CD4-positive, alpha-beta T cell treated with Interleukin-12 subunit alpha and Interleukin-12 subunit beta, for 1 hour (primary cell): Measurements from ENCODE around the gene MKI67.
"Not testable (repeated sequence)": the region's sequence is repeated elsewhere in the genome, so short reads cannot be mapped to it uniquely, and the experiment has no call there.

ENCODE experiments used
- DNase-seq: peaks from one replicate; pipeline ENCODE4 v3.0.0-alpha.2; 2020

Gene MKI67

DNA sequence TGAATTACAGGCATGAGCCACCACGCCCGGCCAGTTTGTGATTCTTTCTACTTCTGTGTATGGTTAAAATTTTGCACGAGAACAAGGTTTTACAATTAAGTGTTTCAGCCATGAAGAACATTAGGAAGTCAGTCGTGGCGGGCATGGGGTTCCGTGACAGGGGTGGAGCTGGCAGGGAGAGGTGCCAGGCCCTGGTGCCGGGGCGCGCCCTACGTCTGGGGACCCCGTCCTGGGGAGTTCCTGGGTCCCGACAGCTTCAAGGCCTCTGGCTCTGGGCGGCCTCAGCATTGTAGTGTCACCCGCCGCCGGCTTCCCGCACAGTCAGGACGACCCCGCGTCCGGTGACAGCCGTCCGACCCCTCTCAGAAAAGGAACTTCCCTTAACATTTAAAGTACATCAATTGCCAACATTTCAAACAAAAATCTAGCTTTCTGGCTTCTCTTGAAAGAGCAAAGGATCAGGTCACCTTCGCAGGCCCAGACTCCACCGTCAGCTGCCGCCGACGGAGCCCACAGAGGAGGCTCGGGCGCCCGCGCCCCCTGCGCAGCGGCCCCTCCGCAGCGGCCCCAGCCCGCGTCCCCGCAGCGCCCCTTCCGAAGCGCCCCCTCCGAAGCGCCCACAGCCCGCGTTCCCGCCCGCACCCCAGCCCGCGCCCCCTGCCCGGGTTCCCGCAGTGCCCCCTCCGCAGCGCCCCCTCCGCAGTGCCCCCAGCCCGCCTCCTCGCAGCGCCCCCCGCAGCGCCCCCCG lies 23.2 kb upstream of the MKI67 start:
- no peak for DNase-seq

DNA sequence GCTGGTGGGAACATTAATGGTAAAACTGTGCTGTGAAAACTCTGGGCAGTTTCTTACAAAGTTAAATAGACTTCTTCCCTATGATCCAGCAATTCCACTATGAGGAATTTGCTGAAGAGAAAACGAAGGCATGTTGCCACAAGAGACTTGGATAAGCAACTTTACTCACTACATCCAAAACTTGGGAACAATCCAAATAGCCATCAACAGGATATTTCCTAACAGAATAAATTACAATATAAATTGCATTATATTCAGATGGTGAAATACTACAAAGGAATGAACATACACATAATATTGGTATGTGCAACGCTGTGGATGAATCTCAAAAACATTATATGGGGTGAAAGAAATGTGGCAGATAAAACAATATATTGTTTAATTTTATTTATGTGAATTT lies 21.4 kb upstream of the MKI67 start:
- DNase-seq = no peak

DNA sequence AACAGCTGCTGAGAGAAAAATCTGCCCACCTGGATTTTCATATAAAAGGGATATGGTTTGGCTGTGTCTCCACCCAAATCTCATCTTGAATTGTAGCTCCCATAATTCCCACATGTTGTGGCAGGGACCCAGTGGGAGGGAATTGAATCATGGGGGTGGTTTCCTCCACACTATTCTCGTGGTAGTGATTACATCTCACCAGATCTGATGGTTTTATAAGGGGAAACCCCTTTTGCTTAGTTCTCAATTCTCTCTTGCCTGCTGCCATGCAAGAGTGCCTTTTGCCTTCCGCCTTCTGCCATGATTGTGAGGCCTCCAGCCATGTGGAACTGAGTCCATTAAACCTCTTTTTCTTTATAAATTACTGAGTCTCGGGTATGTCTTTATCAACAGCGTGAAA lies 20.8 kb upstream of the MKI67 start:
- DNase-seq = no peak

DNA sequence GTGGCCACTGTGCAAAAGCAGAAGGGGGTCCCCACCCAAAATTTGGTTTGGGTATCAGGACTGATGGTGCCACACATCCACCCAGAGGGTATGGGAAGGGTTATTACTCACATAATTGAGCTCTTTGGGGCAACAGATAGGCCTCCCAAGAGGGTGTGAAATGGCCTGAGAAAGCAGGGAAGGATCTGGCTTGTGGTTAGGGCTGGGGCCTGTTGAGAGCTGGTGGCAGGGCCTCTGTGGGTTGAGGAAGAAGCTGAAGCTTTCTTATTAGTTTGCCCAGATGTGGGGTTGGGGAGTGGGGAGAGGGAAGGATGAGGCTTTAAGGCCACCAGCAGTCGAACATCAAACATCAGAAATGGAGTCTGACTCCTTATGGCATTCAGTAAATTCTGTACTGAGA lies 18.3 kb upstream of the MKI67 start:
- DNase-seq = no peak

DNA sequence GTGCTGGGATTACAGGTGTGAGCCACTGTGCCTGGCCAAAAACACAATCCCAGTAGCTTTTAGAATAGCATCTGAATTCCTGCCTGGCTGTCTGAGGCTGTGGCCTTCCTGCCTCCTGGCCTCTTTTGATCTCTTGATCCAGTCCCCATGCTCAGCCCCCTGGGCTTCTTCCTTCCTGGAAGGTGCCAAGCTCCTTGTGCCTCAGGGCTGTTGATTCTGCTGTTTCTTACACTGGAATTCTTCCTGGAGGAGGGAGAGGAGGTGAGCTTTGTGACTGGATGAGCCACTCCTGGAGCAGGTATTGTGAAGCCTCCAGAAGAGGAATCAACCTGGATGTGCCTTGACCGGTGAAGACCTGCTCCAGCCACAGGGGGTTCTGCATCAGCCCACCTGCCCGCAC lies 17.3 kb upstream of the MKI67 start:
- DNase-seq = no peak

DNA sequence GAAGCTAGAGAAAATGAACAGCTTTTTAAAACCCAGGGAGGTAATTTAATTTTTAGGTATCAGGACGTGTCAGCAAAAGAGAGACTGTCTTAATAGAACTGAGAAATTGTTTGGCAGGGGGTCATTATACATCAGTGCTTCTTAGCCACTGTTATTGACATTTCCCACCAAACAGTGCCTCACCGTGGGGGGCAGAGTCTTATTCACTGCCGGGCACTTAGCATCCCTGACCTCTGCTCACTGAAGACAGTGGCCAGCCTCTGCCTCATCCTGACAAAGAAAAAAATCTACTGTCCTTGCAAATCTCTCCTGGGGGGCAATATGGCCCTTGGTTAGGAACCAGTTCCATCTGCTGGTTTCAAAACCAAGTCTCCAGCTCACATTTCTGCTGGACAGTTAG lies 14.2 kb upstream of the MKI67 start:
- DNase-seq = no peak

DNA sequence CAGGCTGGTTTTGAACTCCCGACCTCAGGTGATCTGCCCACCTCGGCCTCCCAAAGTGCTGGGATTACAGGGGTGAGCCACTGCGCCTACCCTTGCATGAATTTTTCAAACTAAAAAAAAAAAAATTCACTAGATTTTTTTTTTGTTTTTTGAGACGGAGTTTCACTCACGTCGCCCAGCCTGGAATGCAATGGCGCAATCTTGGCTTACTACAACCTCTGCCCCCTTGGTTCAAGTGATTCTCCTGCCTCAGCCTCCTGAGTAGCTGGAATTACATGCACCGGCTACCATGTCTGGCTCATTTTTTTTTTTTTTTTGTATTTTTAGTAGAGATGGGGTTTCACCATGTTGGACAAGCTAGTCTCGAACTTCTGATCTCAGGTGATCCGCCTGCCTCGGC lies 12.2 kb upstream of the MKI67 start:
- not testable (repeated sequence) for DNase-seq

DNA sequence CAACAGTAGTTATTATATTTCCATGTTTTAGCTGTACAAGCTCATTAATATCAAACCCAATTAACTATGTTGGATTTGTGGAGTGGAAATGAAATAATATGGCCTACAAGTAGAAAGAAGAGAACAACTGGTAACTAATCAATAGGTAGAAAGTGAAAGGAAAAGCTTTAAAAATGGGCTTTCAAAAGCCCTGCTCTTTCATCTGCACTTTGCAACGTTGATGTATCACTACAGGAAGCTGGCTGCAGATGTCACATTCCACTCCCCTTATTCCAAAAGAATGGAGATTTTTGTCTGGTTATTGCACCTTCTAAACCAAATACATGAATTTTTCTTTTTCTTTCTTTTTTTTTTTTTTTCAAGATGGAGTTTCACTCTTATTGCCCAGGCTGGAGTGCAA lies 11.7 kb upstream of the MKI67 start:
- DNase-seq = no peak

DNA sequence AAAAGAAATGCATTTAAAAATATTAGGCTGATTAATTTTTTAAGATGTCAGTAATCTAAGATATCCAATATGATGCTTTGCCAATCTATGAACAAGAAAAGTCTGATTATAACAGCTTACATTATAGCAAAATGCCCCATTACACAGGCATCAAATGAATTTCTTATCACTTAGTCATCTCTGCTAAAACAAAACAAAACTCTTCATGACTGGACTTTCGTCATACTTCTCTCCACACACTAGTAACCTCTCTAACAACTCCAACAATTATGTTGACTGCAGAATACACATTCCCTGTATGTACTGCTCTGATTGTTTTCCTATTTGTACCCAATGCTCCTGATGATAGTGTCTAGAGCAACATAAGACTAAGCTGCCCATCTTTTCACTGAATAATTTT lies 3.8 kb upstream of the MKI67 start:
- DNase-seq = no peak

DNA sequence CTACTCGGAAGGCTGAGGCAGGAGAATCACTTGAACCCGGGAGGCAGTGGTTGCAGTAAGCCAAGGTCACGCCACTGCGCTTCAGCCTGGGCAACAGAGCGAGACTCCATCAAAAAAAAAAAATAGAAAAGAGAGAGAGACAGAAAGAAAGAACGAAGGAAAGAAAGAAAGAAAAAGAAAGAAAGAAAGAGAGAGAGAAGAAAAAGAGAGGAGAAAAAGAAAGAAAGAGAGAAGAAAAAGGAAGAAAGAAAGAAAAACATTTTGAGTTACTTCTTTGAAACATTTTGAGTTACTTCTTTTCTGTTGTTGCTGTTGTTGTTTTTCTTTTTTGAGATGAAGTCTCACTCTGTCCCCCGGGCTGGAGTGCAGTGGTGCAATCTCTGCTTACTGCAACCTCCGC lies 2.4 kb upstream of the MKI67 start:
- DNase-seq = no peak

DNA sequence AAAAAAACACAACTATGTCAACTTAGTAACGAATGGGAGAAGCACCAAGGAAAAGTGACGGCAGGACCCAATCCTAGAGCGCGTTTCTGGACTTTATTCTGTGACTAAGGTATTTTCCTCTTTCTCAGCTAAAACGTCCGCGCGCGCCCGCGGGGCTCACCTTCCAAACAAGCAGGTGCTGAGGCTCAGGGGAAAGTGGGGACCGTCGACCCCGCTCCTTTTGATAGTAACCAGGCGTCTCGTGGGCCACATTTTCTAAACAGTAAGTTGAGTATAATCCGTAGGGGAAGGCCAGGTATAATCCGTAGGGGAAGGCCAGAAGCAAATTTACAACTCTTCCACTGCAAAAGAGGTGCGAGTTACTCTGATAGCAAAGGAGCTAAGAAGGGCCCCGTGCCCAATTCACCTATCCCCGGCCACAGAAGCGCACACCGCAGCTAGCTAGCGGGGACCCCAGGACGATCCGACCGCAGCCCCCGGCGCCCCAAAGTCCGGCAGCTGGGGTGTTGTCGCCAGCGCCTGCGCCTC lies 743 bp downstream of the MKI67 start:
- no peak for DNase-seq

DNA sequence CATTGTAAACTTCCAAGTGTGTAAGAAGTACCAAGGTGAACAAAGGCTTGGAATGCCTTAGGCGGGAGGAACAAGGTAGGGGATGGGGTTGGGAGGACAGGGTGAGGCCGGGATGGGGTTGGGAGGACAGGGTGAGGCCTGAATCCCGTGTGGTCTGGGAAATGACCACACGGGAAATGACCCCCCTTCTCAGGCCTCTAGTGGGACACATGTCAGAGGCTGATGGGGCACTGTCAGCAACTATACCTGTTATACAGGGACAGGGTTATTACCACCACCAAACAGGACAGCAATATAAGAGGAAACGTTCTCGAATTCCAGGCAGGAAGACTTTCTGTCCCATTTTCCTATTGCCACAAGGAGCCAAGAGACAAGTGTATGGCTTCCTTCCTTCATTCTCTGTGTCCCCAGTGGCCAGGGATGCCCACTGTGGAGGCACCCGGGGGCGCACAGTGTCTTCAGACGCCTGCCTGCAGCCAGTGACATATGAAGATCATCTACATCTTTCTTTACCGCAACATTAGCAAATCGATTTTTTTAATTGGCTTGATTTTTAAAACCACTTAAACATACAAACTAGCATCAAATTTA lies 1.3 kb downstream of the MKI67 start:
- DNase-seq = no peak

DNA sequence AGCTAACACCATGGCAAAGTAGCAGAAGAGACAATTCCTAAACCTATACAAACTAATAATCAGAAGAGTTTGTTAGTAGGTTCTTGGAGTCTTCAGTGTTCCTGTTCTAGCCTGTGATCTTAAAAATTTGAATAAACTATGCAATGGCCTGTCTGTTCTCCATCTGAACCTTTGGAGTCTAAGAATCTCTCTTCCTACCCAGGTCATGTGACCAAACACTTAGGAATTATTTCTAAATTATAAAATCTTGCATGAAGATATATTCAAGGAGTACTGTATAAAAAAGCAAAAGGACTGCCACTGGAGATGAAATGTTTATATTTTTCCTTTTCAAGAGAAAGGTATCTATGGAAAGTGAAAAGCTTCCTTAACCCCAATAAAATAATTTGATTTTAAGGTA lies 2.4 kb downstream of the MKI67 start:
- no peak for DNase-seq

DNA sequence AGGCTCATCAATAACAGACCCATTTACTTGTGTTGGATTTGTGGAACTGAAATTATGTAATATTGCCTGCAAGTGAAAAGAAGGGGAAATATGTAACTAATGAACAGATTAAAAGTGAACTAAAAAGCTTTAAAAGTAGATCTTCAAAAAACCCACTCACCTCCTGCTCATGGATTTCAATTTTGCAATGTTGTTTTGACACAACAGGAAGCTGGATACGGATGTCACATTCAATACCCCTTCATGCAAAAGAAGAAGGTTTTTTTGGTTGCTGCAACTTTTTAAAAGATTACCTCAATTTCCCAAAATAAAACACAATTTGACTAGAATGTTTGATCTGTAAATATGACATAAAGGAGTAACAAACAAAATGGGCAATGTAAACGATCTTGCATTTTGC lies 3.3 kb downstream of the MKI67 start:
- no peak for DNase-seq

DNA sequence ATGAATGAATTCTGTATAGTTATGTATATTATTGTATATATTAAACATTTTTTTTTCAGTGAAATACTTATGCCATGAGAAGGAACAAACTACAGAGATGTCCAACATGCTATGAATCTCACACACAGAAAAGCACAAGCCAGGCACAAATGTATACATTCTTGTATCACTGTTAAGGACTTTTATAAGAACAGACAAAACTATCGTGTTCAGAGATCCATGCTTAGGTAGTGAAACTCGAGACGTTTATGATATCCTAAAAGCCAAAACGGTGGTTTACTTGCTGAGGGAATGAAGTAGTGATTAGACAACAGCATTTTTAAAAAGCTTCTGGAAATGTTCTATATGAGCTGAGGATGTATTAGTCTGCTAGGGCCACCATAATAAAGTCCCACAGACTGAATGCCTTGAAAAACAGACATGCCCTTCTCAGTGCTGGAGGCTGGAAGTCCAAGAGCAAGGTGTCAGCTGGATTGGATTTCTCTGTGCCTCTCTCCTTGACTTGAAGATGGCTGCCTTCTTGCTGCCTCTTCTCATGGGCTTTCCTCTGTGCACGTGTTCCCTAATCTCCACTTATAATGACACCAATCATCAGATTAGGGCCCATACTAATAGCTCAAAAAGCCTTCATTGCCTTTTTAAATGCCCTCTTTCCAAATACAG lies 4.3 kb downstream of the MKI67 start:
- no peak for DNase-seq

DNA sequence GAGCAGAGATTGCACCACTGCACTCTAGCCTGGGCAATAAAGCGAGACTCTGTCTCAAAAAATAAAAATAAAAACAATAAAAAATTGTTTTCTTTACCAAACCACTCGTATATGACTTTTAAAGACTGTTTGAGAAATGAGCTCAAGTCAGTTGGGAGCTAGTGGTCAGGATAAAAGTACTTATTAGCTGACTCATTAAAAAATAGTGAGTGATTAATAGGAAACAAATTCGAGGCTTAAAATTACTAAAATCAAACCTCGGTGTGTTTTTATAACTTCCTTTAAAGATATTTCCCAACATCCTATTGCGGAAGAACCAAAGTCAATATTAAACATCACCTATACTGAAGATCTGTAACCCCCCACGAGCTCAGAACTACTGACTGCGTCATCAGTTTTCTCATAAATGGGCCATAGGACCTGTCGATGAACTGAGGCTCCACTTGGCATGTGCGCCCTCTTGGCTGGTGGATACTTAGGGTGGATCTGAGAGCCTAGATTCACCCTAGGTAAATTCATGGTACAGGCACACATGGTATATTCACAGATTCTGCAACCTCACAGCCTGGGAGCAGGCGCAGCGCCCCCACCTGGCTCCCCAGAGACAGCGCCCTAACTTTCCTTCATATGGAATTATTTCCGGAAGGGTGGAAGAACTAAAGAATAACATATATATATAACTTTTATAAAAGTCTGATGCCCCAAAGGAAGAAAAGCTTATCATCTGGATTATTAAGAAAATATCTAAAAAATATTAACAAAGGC lies 9.2 kb downstream of the MKI67 start:
- DNase-seq = no peak

DNA sequence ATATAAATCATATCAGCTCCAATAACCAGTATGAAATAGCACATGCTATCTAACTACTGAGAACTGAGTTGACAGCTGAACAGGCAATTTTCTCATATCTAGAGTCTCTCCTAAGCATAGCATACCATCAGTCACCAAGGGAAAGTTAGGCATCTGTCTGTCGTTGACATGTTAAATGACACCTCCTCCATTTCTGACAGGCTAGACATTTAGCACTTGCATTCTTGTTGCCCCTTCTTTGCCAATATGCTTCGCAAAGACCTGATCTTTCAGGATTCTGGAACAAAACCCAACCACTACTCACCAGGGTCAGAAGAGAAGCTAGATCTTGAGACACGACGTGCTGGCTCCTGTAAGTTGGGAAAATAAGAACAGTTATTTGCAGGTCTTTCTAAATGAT lies 10.0 kb downstream of the MKI67 start:
- DNase-seq = no peak

DNA sequence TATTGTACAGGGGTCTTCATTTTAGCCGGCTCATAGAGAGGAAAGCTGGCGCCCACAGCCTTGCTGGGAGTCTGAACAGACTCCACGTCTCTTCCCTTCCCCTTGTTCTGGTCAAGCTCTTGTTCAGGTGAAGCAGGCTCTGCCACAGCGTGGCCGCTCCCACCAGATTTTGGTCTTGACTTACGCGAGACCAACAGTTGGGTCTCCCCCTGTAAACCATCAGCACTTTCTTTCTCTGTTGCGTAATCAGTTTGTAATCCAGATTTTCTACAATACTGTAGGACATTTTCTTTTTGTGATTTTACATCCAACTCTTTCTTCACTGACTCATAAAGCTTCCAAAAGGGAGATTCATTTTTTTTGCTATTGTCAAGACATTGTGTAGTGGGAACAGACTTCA lies 10.9 kb downstream of the MKI67 start:
- DNase-seq = no peak

DNA sequence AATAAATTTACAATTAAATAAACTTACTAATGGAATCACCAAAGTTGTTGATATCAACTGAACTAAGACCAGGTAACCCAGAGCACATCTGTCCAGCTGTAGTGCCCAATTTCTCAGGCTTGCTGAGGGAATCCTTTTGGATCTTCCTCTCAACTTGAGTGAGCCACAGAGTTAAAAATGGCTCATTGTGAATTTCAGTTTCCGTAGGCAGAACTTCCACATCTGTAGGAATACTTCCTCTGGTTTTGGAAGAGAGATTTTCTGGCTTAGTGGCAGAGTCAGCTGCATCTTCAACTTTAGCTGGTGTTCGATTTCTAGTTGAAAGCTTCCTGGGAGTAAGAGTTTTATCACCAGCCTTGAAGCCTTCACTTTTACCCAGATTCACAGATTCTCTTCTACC lies 11.3 kb downstream of the MKI67 start:
- no peak for DNase-seq

DNA sequence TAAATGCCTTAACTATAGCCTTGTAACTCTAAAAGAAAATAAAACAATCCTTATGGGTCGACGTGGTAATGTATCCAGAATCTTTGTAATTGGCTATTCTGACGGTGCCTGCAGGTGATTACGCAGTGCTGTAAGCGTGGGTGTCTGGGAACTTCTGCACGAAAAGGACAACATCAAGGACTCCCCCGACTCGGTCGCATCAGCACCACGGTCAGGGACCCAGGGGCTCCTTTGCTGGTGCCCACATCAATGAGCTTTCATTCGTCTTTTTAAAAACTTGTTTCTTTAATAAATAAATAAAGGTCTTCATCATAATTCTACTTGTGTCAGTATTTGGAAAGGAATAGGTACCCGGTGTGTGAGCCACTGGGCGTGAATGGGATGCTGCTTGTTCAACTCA lies 13.2 kb downstream of the MKI67 start:
- no peak for DNase-seq

DNA sequence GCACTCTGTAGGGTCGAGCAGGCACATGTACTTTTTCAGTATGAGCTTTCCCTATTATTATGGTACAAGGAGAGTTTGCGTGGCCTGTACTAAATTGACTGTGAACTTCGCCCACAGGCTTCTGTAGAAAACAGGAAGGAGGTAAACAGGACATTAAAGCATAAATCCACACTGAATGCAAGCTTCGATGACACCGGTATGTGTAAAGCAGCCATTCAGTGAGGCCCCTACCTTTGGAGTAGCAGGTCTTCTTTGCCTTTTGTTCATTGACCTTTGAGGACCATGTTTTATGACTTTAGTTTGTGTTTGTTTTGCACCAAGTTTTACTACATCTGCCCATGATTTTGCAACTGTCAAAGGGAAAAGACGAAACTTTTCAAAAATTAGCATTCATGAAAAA lies 14.5 kb downstream of the MKI67 start:
- DNase-seq = no peak

DNA sequence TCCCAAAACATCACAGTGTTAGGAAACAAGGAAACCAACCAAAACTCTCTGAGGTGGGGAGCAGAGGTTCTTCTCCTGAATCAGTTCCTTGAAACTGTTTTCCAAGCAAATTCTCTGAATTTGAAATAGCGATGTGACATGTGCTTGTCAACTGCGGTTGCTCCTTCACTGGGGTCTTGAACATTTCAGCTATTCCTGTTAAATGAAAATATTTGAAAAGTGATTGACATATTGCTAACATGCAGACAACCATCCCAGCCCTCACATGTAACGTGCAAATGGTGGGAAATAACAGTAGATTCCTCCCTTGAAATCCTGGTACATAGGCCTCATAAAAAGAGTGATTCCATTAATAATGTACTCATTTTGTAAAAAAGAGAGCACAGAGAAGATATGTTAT lies 15.9 kb downstream of the MKI67 start:
- no peak for DNase-seq

DNA sequence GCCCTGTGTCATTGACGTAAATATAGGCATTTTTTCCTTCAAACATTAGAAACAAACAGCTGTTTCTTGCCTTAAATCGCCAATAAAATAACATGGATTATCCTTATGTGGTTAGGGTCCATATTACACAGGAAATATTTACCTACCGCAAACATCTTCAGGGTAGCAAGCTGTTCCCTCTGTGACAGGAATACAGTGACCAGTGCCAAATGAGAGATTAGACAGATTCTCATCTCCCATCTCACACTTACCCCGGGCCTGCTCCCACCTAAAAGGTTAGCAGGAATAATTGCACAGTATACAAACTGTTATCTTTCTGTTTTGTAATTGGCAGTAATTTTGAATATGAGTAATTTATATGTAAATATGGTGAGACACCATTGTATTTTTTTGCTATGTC lies 16.5 kb downstream of the MKI67 start:
- no peak for DNase-seq

DNA sequence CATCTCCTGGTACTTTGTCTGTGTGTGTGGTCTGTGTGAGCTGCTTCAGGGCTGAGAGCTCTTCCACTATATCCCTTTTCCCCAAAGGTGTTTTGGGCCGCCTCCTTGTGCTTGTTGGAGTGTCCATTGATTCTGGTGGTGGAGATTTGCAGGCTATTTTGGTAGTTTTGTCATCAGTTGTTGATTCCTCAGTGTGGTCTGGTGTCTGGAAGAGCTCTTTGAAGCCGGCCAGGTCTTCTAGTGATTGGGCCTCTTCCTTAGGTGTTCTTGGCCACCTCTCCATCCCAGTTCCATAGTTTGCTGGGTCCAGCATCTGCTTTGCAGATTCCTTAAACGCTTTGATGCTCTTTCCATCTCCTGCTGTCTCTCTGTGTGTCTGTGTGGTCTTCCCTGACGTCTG lies 20.8 kb downstream of the MKI67 start:
- no peak for DNase-seq
